CD1c-positive myeloid dendritic cell (primary cell): ENCODE measurements around the gene NUDT3.
"Not testable (repeated sequence)": the region's sequence is repeated elsewhere in the genome, so short reads cannot be mapped to it uniquely, and the experiment has no call there.

Experiments
- DNase-seq: peaks from one replicate; pipeline ENCODE4 v3.0.0-alpha.2; 2016; ENCODE audit errors: extremely low spot score

The NUDT3 gene

GRCh38 chr6:34259529-34260069 is 132.9 kb downstream of the NUDT3 start:
- DNase-seq = peak; percentile 45

- not testable (repeated sequence) for DNase-seq
These were observed 140.1 kb downstream of the NUDT3 start for GRCh38 chr6:34252395-34252794.

GRCh38 chr6:34249469-34250261 is 142.8 kb downstream of the NUDT3 start:
- peak; percentile 34 for DNase-seq

GRCh38 chr6:34248727-34249468 is 143.6 kb downstream of the NUDT3 start, which contains the start of gene SMIM29:
SMIM29 (minus strand) TSS chr6:34249006; CDS start chr6:34247791, 1,215 bp downstream.
- peak; percentile 98 for DNase-seq

- DNase-seq = peak; percentile 59
These were observed 144.2 kb downstream of the NUDT3 start for GRCh38 chr6:34248198-34248726.

GRCh38 chr6:34247481-34248197 is 144.8 kb downstream of the NUDT3 start:
- DNase-seq = no peak

- peak; percentile 27 for DNase-seq
These were observed 145.7 kb downstream of the NUDT3 start for GRCh38 chr6:34246563-34247391.

- no peak for DNase-seq
These were observed 146.3 kb downstream of the NUDT3 start for GRCh38 chr6:34246249-34246562.

- not testable (repeated sequence) for DNase-seq
These were observed 146.7 kb downstream of the NUDT3 start for GRCh38 chr6:34245761-34246140.

GRCh38 chr6:34245032-34245760 is 147.3 kb downstream of the NUDT3 start:
- not testable (repeated sequence) for DNase-seq

GRCh38 chr6:34243901-34244884 is 148.3 kb downstream of the NUDT3 start:
- DNase-seq = peak; percentile 88

- no peak for DNase-seq
These were observed 149.2 kb downstream of the NUDT3 start for GRCh38 chr6:34243131-34243771.

GRCh38 chr6:34242252-34243130 is 150.0 kb downstream of the NUDT3 start:
- no peak for DNase-seq

- no peak for DNase-seq
These were observed 150.9 kb downstream of the NUDT3 start for GRCh38 chr6:34241351-34242215.

GRCh38 chr6:34240329-34241248 is 151.9 kb downstream of the NUDT3 start:
- DNase-seq = no peak
